A673 (cell line): ENCODE data around the gene SYT8. TPM values are rescaled to one million over a fixed set of nuclear protein-coding genes. Genes with fewer than 3 reads are reported as not detected.
"Not testable (repeated sequence)": the region's sequence is repeated elsewhere in the genome, so short reads cannot be mapped to it uniquely, and the experiment has no call there.

Experiments
- BruUV-seq: library from RNA; stranded (reverse); fragments of 400-500 nt; replicated peaks from 2 replicates; lab custom pipeline; 2021; lab: Mats Ljungman, UMichigan
- CTCF ChIA-PET: fragments of 300-600 bp; sonication (Branson Sonifier 250); formaldehyde crosslinking; loops from one replicate; lab custom pipeline; 2022; ENCODE audit warnings: antibody characterized with exemption; lab: Charles Lee
- POLR2A ChIA-PET: fragments of 300-600 bp; sonication (Branson Sonifier 250); formaldehyde crosslinking; loops from one replicate; lab custom pipeline; 2022; ENCODE audit warnings: antibody characterized with exemption; ENCODE audit not compliant: low non-redundant PET; lab: Charles Lee
- DNase-seq: peaks from one replicate; pipeline ENCODE4 v3.0.0-alpha.2; 2015; ENCODE audit warnings: low spot score
- H3K27ac ChIP-seq: fragments of 200-600 bp; sonication (generic); 2 replicates; pipeline ENCODE4 v1.5.1; 2016; ENCODE audit warnings: mixed run types, low read depth, mild to moderate bottlenecking, mixed read lengths, antibody characterized with exemption, low read length; ENCODE audit not compliant: poor library complexity, severe bottlenecking
- H3K27me3 ChIP-seq: fragments of 200-600 bp; sonication (generic); replicated peaks from 2 replicates; pipeline ENCODE4 v1.6.1; 2017; ENCODE audit warnings: mixed run types, low read depth, mild to moderate bottlenecking, mixed read lengths, antibody characterized with exemption, low read length; ENCODE audit not compliant: insufficient read depth, poor library complexity
- H3K36me3 ChIP-seq: fragments of 200-600 bp; sonication (generic); 2 replicates; pipeline ENCODE4 v1.6.1; 2016; ENCODE audit warnings: mixed run types, mild to moderate bottlenecking, mixed read lengths, antibody characterized with exemption, low read length; ENCODE audit not compliant: insufficient read depth, poor library complexity, severe bottlenecking
- H3K4me1 ChIP-seq: fragments of 200-600 bp; sonication (generic); 2 replicates; pipeline ENCODE4 v1.6.1; 2017; ENCODE audit warnings: mixed run types, mild to moderate bottlenecking, mixed read lengths, antibody characterized with exemption, low read length; ENCODE audit not compliant: insufficient read depth, poor library complexity, severe bottlenecking
- H3K4me3 ChIP-seq: fragments of 200-600 bp; sonication (generic); 2 replicates; pipeline ENCODE4 v1.5.1; 2016; ENCODE audit warnings: low read depth, mixed run types, mild to moderate bottlenecking, mixed read lengths, low read length; ENCODE audit not compliant: poor library complexity, severe bottlenecking
- H3K9me3 ChIP-seq: fragments of 200-600 bp; sonication (generic); 2 replicates; pipeline ENCODE4 v1.6.1; 2016; ENCODE audit warnings: mixed run types, low read depth, mild to moderate bottlenecking, mixed read lengths, antibody characterized with exemption, low read length; ENCODE audit not compliant: poor library complexity, severe bottlenecking
- CTCF ChIP-seq: fragments of 300-800, 200-600 bp; sonication (generic); conservative IDR thresholded peaks from 2 replicates; pipeline ENCODE4 v1.5.1; 2017; ENCODE audit warnings: low read depth, mild to moderate bottlenecking, antibody characterized with exemption, low read length, moderate library complexity, mixed read lengths
- EZH2 ChIP-seq: fragments of 200-600 bp; sonication (generic); IDR thresholded peaks from 2 replicates; pipeline ENCODE4 v1.6.1; 2017; ENCODE audit warnings: borderline replicate concordance, low read depth, mild to moderate bottlenecking, mixed read lengths, antibody characterized with exemption, low read length; ENCODE audit not compliant: poor library complexity, severe bottlenecking
- intact Hi-C: fragments of 100-400 bp; cut with micrococcal nuclease; formaldehyde crosslinking; loops from one replicate; pipeline ENCODE4 v1.10.0; 2022; ENCODE audit not compliant: unreplicated experiment
- microRNA-seq: library from miRNA; unstranded; fragments of <30 nt; microRNA quantifications from one replicate; pipeline ENCODE4 v1.2.0, GENCODE V29; 2021
- total RNA-seq: library from RNA; stranded (reverse); gene quantifications from 2 replicates; pipeline ENCODE4 v1.2.3, GENCODE V29; 2021

The SYT8 gene
- total RNA-seq, 1 experiment from 2014 or later, result not detected

- Histone ChIP-seq H3K4me1 (no peaks in the 10 kb centered on the region), H3K27me3 (no peaks in the 10 kb centered on the region), H3K9me3 (no peaks in the 10 kb centered on the region), H3K4me3 (no peak overlapping the region), H3K27ac (no peak overlapping the region), H3K36me3 (no peaks in the 10 kb centered on the region)
- no peak for DNase-seq
- TF ChIP-seq EZH2, result no peak
- no peak for TF ChIP-seq CTCF
- CTCF ChIA-PET, result interaction anchor here (4.0 kb wide), 1 partner anchor 268 kb away, joined by 74 read pairs; no protein-coding TSS in a partner anchor
- BruUV-seq, result no TSS peak
- POLR2A ChIA-PET, result no interaction called here
- intact Hi-C loops, result loop anchor here (2.0 to 5.0 kb wide), 2 partner anchors 39 to 267 kb away; no protein-coding TSS in a partner anchor
Observed at GRCh38 chr11:1883346-1884302, 48.8 kb downstream of the SYT8 start.

- DNase-seq, result no peak
- H3K27ac ChIP-seq, result no peak overlapping the region
- no peak overlapping the region for H3K4me3 ChIP-seq
- no peaks in the 10 kb centered on the region for H3K36me3 ChIP-seq
- H3K9me3 ChIP-seq, result no peaks in the 10 kb centered on the region
- no TSS peak for BruUV-seq
- ChIA-PET CTCF (interaction anchor here (4.0 kb wide), 1 partner anchor 267 kb away, joined by 74 read pairs; no protein-coding TSS in a partner anchor), POLR2A (no interaction called here)
- H3K4me1 ChIP-seq, result no peaks in the 10 kb centered on the region
- intact Hi-C loops, result loop anchor here (5.0 kb wide), 1 partner anchor 38 kb away; no protein-coding TSS in a partner anchor
- TF ChIP-seq CTCF (no peak), EZH2 (no peak)
- no peaks in the 10 kb centered on the region for H3K27me3 ChIP-seq
Observed at GRCh38 chr11:1884303-1884700, 49.5 kb downstream of the SYT8 start.

- H3K36me3 ChIP-seq, H3K9me3 ChIP-seq, DNase-seq, H3K27me3 ChIP-seq, H3K4me3 ChIP-seq, BruUV-seq, CTCF ChIA-PET, H3K4me1 ChIP-seq, H3K27ac ChIP-seq, intact Hi-C loops, POLR2A ChIA-PET: not testable (repeated sequence)
Observed at GRCh38 chr11:1886551-1886950, 51.8 kb downstream of the SYT8 start.

Small RNA genes lying within 50 kb of the gene (microRNA-seq; reads per million reads assigned to microRNA genes)
- not detected for gene MIR4298
- gene MIR7847, result not detected

Other genes starting within 250 kb of the SYT8 start
- not detected in 2 replicates for gene KRTAP5-1, start 249.7 kb upstream of the SYT8 start, total RNA-seq
- not detected in 2 replicates for gene KRTAP5-2, start 236.7 kb upstream of the SYT8 start, total RNA-seq
- not detected in 2 replicates for gene KRTAP5-3, start 226.5 kb upstream of the SYT8 start, total RNA-seq
- not detected in 2 replicates for gene KRTAP5-4, start 212.9 kb upstream of the SYT8 start, total RNA-seq
- gene KRTAP5-5, start 205.2 kb upstream of the SYT8 start, total RNA-seq, result not detected in 2 replicates
- not detected in 2 replicates for gene KRTAP5-6, start 137.8 kb upstream of the SYT8 start, total RNA-seq
- gene IFITM10, start 84.4 kb upstream of the SYT8 start, total RNA-seq, result 0.24 TPM in 1 of 2 replicates, not detected in the other
- gene CTSD, start 71.1 kb upstream of the SYT8 start, total RNA-seq, result 144 and 159 TPM in 2 replicates
- not detected in 2 replicates for gene TNNI2, start 4.0 kb downstream of the SYT8 start, total RNA-seq
- gene LSP1, start 18.1 kb downstream of the SYT8 start, total RNA-seq, result not detected in 2 replicates
- gene PRR33, start 56.9 kb downstream of the SYT8 start, total RNA-seq, result not detected in 2 replicates
- not detected in 2 replicates for gene TNNT3, start 84.7 kb downstream of the SYT8 start, total RNA-seq
- gene MRPL23, start 112.3 kb downstream of the SYT8 start, total RNA-seq, result 83.8 and 92.4 TPM in 2 replicates
- not detected in 2 replicates for gene H19, start 162.9 kb downstream of the SYT8 start, total RNA-seq